A673 (cell line): ENCODE results near the gene RABGEF1.
"Not testable (repeated sequence)": the region's sequence is repeated elsewhere in the genome, so short reads cannot be mapped to it uniquely, and the experiment has no call there.

Experiments used
- EZH2 ChIP-seq: fragments of 200-600 bp; sonication (generic); IDR thresholded peaks from 2 replicates; pipeline ENCODE4 v1.6.1; 2017; ENCODE audit warnings: borderline replicate concordance, low read depth, mild to moderate bottlenecking, mixed read lengths, antibody characterized with exemption, low read length; ENCODE audit not compliant: poor library complexity, severe bottlenecking
- TF ChIP-seq, protein P1 (sequence below): fragments of 300-800, 200-600 bp; sonication (generic); conservative IDR thresholded peaks from 2 replicates; pipeline ENCODE4 v1.5.1; 2017; ENCODE audit warnings: low read depth, mild to moderate bottlenecking, antibody characterized with exemption, low read length, moderate library complexity, mixed read lengths

DNA sequence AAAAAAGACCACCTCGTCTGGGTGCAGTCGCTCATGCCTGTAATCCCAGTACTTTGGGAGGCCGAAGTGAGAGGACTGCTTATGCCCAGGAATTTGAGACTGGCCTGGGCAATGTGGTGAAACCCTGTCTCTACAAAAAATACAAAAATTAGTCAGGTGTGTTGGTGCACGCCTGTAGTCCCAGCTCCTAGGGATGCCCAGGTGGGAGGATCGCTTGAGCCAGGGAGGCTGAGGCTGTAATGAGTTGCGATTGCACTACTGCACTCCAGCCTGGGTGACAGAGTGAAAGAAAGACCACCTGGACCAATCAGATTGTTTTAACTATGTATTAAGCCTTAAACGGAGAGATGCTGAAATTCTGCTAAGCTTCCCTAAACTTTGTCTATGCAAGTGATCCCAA, 103.0 kb downstream of the RABGEF1 start:
- TF ChIP-seq, protein P1, sequence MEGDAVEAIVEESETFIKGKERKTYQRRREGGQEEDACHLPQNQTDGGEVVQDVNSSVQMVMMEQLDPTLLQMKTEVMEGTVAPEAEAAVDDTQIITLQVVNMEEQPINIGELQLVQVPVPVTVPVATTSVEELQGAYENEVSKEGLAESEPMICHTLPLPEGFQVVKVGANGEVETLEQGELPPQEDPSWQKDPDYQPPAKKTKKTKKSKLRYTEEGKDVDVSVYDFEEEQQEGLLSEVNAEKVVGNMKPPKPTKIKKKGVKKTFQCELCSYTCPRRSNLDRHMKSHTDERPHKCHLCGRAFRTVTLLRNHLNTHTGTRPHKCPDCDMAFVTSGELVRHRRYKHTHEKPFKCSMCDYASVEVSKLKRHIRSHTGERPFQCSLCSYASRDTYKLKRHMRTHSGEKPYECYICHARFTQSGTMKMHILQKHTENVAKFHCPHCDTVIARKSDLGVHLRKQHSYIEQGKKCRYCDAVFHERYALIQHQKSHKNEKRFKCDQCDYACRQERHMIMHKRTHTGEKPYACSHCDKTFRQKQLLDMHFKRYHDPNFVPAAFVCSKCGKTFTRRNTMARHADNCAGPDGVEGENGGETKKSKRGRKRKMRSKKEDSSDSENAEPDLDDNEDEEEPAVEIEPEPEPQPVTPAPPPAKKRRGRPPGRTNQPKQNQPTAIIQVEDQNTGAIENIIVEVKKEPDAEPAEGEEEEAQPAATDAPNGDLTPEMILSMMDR: not testable (repeated sequence)
- not testable (repeated sequence) for TF ChIP-seq EZH2
